ENCODE measurements around the gene FARSA.

GRCh38 chr19:12953799-12954611, 20.5 kb upstream of the FARSA start:
- TF ChIP-seq CTCF (conservative IDR thresholded peaks at IDR 0.05; ENCODE audit: low read depth, low read length): no peak
- TF ChIP-seq EZH2 (IDR thresholded peaks at IDR 0.05; ENCODE audit: low read length, unreplicated experiment): no peak
- TF ChIP-seq EZH2phosphoT487 (IDR thresholded peaks at IDR 0.05; ENCODE audit: borderline replicate concordance, low read length): no peak

Data from PC-3 (cell line).